GM18508 (cell line): ENCODE data around the gene CREB3.
A peak's percentile ranks its signal among the peaks of the same experiment; 100 is the strongest.

ENCODE experiments used
- ATAC-seq: cut with Tn5 transposase; IDR thresholded peaks from one replicate; pipeline ENCODE4 v1.9.1; 2021; ENCODE audit warnings: moderate number of reproducible peaks; ENCODE audit not compliant: insufficient read depth, unreplicated experiment

CREB3 gene, protein sequence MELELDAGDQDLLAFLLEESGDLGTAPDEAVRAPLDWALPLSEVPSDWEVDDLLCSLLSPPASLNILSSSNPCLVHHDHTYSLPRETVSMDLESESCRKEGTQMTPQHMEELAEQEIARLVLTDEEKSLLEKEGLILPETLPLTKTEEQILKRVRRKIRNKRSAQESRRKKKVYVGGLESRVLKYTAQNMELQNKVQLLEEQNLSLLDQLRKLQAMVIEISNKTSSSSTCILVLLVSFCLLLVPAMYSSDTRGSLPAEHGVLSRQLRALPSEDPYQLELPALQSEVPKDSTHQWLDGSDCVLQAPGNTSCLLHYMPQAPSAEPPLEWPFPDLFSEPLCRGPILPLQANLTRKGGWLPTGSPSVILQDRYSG

DNA sequence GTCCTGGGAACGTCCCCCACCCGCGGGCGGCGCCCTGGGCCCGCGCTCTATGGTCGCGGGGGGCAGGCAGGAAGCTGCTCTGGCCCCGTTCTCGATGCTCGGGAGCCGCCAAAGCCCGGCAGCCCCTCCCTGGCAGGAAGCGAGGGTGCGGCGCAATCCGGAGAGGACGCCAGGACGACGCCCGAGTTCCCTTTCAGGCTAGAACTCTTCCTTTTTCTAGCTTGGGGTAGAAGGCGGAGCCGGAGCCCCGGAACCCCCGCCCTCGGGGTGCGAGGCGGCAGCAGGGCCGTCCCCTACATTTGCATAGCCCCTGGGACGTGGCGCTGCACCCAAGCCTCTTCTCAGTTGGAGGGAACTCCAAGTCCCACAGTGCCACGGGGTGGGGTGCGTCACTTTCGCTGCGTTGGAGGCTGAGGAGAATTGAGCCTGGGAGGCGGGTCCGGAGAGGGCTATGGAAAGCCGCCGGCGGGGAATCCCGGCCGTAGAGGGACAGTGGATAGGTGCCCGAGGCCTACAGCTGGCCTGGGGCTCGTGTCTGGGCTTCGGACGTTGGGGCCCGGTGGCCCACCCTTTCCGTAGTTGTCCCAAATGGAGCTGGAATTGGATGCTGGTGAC is at the start of gene CREB3, which contains the start of gene TLN1:
Gene CREB3, plus strand, starts transcription at position 482 of the 615 bp plus-strand sequence. Its CDS starts 107 bp downstream, at position 589.
Gene TLN1, minus strand, starts transcription at position 11 of the 615 bp plus-strand sequence. CDS start 6,501 bp downstream, outside the sequence.
- peak; percentile 65 for ATAC-seq

DNA sequence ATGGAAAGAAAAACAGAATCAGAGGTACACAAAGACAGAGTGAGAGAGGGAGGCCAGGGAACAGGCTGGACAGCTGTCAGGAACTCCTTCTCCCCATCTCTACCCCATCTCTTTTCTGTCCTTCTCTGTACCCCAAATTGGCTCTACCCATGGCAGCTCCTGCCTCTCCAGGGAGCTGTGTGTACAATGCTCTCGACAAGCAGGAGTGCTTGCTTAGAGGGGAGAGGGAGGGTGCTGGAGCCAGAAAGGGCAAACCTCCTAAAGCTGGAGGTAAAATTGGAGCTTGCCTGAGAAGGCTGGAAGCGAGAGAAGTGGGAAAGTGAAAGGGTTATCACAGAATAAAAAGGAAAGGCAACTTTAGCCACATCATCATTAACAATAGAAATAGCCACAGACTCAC is 49.1 kb upstream of the CREB3 start:
- no peak for ATAC-seq

DNA sequence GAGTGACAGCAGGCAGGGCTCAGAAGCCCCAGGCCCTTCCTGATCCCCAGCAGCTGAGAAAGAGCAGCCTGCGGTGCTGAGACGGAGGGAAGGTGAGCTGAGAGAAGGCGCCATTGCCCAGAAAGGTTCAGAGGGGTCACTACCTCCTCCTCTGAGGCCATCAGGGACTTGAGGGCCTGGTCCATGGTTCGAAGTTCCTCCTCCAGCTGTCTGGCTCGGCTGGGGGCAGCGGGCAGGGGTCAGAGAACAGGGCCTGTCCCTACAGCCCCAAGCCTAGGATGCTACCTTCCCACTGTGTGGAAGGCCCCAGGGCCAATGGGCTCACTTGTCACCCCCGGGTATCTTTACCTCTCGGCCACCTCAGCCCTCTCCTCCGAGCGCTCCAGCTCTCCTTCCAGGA is 47.5 kb upstream of the CREB3 start:
- ATAC-seq: no peak

DNA sequence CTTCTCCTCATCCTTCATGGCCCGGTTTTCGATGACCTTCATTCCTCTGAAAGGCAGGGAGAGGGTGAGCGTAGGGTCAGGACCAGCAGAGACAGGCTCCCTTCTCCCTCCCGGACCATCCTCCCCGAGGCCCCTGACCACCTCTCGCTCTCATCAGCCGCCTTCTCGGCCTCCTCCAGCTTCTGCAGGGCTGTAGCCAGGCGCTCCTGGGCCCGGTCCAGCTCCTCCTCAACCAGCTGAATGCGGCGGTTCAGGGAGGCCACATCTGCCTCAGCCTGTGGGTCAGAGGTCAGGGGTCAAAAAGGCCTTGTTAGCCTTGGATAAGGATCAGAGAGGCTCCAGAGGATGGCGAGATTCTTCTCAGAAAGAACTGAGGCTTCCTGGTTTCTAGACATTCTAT is 47.0 kb upstream of the CREB3 start:
- no peak for ATAC-seq

DNA sequence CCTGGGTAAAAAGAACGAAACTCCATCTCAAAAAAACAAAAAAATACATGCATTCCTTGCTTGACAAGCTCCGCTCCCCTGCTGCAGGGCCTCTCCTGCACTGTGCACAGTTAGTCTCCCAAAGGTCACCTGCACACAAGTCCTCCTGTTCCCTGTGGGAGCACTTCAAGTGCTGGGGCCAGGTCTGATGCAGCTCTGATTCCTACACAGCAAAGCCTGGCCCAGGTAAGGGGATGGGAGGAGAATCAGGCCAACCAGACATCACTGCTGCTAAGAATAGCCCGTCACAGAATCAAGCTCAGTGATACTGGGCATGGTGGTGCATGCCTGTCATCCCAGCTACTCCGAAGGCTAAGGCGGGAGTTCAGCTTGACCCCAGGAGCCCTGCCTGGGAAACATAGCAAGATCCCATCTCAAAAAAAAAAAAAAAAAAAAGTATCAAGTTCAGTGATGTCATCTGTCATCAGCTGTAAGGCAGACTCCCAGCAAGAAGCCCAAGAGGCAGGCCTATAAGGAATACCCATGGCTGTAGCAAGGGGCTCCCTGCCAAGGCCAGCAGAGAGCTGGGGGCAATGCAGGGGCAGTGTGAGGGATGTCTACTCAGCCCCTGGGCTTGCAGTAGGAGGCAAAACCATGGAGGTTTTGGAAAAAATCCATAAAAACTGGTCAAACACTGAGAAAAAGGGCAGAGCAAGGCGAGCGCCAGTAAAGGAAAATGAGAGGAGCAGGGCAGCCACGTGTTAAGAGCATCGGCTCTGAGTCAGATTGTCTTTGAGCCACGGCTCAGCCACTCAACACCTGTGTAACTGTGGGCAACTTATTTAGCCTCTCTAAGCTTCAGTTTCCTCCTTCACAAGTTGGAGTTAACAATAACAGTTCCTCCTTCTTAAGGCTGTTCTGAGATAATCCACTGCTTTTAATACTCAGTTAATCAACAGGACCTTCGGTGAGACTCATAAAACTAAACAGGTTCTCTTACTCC is 46.0 kb upstream of the CREB3 start:
- no peak for ATAC-seq

DNA sequence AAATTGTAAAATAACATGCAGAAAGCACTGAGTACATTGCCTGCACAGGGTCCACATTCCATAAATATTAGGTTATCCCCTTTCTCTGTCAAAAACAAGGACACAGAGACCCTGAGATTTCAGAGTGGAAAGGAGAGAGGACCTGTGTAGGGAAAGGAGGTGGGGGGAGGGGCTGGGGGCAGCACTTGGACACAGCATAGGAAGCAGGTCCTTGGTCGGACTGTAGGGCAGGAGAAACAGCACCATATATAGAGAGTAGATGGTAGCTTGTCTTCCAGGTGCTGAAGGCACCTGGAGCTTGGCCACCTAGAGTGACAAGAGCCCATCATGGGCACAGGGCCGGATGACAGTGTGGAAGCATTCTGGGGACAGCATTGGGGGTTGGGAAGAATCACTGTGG is 45.2 kb upstream of the CREB3 start:
- ATAC-seq: no peak

DNA sequence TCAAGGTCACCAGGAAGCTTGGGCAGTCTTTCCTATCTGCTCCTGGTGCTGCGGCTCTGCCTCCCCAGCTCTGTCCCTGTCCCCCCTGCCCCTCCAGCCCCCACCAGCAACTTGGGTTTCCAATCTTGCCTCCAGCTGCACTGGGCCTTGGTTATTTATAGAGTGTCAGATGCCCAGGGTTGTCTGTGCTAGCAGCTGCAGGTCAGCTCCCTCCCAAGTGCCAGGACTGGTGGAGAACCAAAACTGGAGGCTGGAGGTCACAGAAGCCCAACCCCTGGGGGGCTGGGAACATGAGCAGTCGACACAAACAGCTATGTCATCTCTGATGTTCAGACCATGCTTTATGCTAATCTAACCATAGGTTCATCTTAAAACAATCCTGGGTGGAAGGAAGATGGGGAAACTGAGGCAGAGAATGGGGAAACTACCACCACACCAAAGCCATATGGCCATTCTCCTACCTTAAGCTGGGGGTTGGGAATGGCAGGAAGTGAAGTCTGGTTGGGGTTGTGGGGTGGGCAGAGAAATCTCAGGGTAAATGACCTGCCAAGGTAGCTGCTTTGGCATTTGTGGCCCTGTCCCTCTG is 44.4 kb upstream of the CREB3 start:
- ATAC-seq: no peak

DNA sequence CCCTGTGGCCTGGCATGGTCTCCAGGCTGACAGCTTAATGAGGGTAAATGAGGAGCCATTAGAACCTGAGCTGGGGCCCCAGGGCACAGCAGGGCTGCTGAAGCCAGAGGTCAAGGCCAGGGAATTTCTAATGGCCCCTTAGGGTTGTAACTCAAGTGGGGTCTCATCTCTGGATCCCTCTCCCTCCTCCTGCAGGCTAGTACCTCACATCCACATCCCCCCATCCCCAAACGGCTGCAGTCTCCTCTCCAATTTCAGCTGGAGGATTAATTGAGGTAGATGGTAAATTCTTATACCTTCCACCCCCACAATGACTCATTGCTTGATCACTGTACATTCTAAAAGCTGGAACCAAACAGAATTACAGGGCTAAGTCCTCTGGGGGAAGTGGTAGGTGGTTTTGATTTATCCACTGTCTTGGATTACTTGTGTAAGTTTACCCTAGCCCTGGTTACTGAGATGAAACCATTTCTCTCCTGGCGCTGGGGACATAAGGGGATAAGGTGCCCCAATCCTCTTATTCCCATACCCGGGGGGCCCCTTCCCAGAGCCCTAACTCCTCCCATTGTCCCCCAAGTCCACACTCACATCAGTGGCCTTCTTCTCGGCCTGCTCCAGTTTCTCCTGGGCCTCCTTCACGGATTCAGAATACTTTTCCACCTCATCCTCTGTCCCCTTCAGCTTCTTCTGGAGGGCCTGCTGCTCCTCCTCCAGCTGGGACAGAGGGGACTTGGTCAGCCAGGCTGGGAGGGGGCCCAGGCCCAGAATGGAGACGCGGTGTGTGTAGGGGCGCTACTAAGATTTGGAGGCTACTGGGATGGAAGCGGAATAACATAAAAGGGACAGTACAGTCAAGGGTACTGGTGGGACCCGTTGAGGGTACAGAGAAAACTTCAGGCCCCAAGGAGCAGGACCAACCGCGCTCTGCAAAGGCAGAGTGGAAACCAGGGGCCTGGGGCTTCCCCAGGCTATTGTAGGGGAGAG is 43.6 kb upstream of the CREB3 start:
- ATAC-seq: no peak

DNA sequence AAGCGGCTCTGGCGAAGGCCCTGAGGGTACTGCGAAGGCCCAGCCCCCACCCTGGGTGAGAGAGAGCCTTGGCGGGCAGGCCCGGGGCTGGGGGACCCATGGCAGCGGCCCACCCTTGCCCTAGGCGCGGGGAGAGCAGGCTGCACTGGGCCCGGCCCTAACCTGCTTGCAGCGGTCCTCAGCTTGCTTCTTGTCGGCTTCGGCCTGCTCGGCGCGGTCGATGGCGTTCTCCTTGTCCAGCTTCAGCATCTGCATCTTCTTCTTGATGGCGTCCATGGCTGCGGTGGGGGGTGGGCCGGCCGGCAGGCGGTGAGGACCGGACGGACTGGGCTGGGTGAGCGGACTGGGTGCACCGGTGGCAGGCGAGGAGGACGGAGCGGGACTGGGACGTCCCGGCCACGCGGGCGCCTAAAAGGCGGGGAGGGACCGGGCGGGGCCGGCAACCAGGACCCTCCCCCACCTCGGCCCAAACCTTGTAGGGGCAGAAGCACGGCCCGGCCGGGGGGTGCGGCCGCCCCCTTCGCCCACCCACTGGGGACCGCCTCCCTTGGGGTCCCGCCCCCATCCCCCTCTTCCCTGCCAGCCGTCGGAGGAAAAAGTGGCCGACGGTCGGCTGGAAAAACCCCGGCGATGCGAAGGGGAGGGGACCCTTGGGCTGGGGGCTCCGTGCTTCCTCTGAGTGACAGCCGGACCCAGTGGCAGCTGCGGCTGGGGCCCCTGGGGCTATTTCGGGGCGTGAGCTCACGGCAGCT is 42.7 kb upstream of the CREB3 start, which contains the start of gene TPM2:
Gene TPM2, minus strand, starts transcription at position 384 of the 752 bp plus-strand sequence. Its CDS starts 108 bp downstream, at position 276.
- no peak for ATAC-seq

DNA sequence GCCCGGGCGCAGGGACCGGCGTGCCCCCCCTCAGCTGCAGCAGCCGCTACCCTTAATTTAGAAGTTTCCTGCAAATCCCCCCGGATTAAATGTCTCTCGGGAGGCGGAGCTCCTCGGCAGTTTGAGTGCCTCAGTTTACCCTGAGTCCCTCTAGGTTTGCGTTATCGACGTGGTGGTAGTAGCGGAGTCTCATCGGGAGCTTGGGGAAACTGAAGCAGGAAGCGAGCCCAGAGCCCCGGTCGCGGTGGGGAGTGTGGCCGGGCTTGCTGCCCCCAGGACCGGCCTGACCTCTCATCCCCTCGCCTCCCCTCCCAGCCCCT is 42.2 kb upstream of the CREB3 start:
- no peak for ATAC-seq

DNA sequence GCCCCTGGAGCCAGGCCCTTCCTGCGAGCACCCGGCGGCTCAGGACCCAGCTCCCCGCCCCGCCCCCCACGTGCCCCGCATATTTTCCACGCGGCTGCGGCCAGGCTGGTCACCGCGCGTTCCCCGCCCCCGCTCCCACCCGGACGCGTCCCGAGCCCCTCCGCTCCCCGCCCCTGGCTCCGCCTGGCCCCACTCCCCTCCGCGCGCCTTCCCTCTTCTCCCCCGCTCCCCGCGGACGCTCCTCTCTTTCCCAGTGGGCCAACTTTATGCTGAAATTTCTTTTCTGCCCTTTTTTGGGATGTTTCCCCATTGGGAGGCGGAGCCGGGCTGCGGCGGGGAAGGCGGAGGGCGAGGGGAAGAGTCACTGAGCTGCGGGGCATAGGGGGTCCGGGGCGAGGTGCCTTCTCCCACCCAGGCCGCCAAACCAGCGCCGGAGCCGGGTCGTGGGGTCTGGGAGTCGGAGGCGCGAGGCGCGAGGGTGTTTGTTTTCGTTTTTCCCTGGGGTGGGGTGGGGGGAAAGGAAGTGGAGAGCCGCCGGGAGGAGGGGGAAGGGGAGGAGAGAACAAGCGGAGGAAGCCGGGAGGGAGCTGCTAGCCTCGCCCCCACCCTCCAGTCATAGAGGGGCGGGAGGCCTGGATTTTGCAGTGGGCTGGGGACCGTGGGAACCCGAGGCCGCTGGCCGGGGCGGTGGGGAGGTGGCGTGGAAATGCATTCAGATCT is 41.7 kb upstream of the CREB3 start:
- ATAC-seq: no peak

DNA sequence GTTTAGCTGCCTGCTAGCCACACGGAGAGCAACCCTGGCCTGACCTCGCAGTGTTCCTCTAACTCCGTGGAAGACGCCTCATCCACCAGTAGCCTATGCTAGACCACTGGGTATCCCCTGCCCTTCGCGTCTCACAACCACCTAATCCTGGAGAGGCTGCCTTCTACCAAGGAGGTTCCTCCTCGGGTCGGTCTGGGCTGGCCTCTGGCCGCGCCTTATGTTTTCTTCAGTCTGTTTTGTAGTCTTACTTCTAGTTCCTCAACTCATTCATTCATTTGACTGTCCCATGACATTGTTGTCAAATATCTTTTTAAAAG is 41.2 kb upstream of the CREB3 start:
- no peak for ATAC-seq

DNA sequence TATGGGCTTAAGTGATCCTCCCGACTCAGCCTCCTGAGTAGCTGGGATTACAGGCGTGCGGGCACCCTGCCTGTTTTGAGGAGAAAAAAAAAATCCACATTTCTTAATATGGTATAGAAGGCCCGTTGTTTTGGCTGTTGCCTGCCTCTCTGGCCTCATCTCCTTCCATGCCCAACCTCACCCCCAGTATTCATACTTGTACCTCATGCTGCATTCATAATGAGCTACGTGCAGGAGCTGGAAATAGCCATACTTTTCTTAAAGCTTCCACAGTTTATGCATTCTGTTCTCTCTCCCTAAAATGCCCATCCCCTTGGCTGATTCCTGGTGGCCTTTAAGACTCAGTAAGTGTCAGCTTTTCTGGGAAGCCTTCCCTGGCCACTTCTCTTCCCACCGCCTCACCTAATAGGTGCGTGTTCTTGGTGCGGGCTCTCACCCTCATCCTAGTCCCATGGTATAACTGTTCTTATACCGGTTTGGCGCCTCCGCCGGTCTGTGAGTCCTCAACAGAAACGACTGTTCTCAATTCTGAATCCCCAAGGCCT is 40.6 kb upstream of the CREB3 start:
- no peak for ATAC-seq

DNA sequence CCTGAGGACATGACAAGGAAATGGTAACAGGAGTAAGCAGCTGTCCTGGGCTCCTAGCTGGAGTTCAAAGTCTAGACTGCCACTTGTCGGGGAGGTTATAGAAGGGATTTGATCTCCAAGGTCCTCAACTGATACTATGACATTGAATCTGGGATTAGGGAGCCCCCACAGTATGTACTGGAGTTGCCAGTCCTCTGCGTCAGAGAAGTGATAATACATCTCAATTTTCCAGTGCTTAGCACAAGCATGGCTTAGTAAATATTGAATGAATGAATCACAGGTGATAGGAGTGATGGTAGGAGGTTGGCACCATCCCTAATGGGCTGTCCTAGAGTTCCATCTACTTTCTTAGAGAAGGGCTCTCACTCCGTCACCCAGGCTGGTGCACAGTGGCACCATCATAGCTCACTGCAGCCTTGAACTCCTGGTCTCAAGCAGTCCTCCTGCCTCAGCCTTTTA is 36.5 kb upstream of the CREB3 start:
- no peak for ATAC-seq

DNA sequence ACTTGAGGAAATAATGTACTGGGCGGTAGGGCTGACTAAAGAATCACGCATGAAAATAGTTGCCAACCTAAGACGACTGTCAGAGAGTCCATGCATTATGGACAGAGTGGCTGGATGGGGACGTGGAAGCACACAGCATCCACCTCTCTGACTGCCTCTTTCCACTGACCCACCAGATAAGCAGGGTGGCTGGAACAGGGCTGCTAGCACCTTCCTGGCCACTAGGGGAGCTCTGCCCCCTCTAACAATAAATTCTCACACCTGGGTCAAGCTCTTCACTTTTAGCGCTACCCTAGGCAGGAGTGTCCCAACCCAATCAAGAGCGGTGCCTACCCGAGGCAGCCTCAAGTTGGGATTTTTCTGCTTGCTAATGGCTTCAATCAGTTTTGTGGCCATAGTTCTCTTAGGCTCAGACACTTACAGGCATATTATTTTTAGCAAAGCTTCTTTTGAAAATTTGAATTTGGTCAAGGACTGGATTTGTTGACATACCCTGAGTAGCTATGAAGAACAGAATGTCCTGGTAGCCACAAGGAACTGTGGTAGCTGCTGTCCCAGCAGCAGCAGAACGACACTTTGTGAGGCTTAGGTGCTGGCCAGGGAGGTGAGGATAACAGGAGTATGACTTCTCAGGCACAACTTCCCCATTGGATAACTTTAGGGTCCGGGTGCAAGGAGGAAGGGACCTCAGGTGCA is 35.8 kb upstream of the CREB3 start:
- ATAC-seq: no peak

DNA sequence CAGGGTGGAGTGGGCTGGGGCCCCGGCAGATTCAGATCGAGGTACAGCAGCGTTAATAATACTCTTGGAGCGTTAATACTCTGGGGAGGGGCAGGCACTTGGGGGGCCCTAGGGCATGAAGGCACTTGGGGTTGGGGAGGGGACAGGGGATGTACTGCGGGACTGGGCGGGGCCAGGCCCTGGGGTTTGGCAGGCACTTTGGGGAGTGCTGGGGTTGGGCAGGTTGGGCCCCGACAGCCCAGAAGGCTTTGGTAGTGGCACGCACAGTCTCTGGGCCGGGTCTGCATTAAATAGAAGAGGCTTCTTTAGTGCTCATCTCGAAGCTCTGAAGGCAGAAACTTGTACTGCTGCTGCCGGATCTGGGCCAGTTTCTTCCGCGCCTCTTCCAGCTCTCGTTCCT is 35.0 kb upstream of the CREB3 start:
- ATAC-seq: no peak

DNA sequence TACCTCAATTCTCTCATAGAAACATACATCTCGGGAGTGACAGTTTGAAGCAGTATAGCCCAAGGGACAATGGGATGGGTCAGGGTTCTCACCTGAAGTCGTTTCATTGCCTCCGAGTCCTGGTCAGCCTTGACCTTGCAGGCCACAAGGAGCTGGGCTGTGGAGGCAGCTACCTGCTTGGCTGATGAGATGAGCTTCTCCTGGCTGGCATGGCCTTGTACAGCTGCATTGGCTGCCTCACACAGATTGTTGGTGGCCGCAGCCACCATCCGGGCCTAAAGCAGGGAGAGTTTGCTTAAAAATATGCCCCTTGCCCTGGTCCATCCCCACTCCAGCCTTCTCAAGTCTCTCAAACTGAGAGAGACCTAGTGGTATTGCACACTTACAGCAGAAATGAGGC is 34.2 kb upstream of the CREB3 start:
- ATAC-seq: no peak
